Esophagus (tissue), 2 donors: ENCODE measurements around the gene ZNF792. TPM values are rescaled to one million over a fixed set of nuclear protein-coding genes. Genes with fewer than 3 reads are reported as not detected.
"Not testable (repeated sequence)": the region's sequence is repeated elsewhere in the genome, so short reads cannot be mapped to it uniquely, and the experiment has no call there.

Experiments used
- H3K27ac ChIP-seq, 2 donors: one replicate each; pipeline ENCODE4 v1.5.1; 2013; ENCODE audit warnings: low read depth in 2 of 2, mild to moderate bottlenecking in 2 of 2, inconsistent platforms in 1 of 2, low read length in 1 of 2, moderate library complexity in 1 of 2
- H3K27me3 ChIP-seq, 2 donors: one replicate each; pipeline ENCODE4 v1.6.1; 2013; ENCODE audit warnings: low read length in 2 of 2, control low read depth in 1 of 2, mild to moderate bottlenecking in 1 of 2; ENCODE audit not compliant: insufficient read depth in 2 of 2, control insufficient read depth in 1 of 2
- H3K36me3 ChIP-seq, 2 donors: one replicate each; pipeline ENCODE4 v1.6.1; 2013; ENCODE audit warnings: low read length in 1 of 2; ENCODE audit not compliant: control insufficient read depth in 2 of 2, insufficient read depth in 2 of 2
- H3K4me1 ChIP-seq, 2 donors: one replicate each; pipeline ENCODE4 v1.6.1; 2013; ENCODE audit warnings: low read length in 1 of 2; ENCODE audit not compliant: control insufficient read depth in 2 of 2, insufficient read depth in 2 of 2
- H3K4me3 ChIP-seq, 2 donors: one replicate each; pipeline ENCODE4 v1.5.1; 2013; ENCODE audit warnings: low read length in 2 of 2, mild to moderate bottlenecking in 2 of 2, low read depth in 1 of 2, moderate library complexity in 1 of 2
- H3K9me3 ChIP-seq, 2 donors: one replicate each; pipeline ENCODE4 v1.6.1; 2013; ENCODE audit warnings: mild to moderate bottlenecking in 2 of 2, low read depth in 1 of 2, low read length in 1 of 2, moderate library complexity in 1 of 2; ENCODE audit not compliant: control insufficient read depth in 2 of 2, insufficient read depth in 1 of 2
- WGBS, 2 donors: extraction: QIAGEN DNeasy Blood & Tissue Kit; methylation state at CpG; one replicate each; pipeline ENCODE4 v1.1.7; 2013; 5-methylcytosine and 5-hydroxymethylcytosine counted together
- polyA plus RNA-seq, 2 donors: library from polyadenylated mRNA; stranded (reverse); fragments of 200-250 nt; gene quantifications; one replicate each; pipeline ENCODE4 v1.2.3, GENCODE V29; 2013
- donor health status: healthy with polysubstance abuse.
- donor health status: Bipolar disorder and iron deficiency.

ZNF792 gene
- polyA plus RNA-seq, 2 donors = 0.41 to 0.65 TPM

GRCh38 chr19:34998777-34999497 lies 34.9 kb upstream of the ZNF792 start:
- H3K36me3 ChIP-seq = no peaks in the 10 kb centered on the region
- no peaks in the 10 kb centered on the region for H3K27me3 ChIP-seq
- peak overlapping the region in 1 of 2 donors; percentile 65 for H3K4me3 ChIP-seq
- H3K27ac ChIP-seq = peak overlapping the region; percentile 94 to 95
- 44 to 47% methylated on average over 13 of the region's 13 CpGs for WGBS, 2 donors
- H3K4me1 ChIP-seq = peaks cover 2 to 16% of the 10 kb centered on the region in 2 donors
- no peaks in the 10 kb centered on the region for H3K9me3 ChIP-seq

DNA sequence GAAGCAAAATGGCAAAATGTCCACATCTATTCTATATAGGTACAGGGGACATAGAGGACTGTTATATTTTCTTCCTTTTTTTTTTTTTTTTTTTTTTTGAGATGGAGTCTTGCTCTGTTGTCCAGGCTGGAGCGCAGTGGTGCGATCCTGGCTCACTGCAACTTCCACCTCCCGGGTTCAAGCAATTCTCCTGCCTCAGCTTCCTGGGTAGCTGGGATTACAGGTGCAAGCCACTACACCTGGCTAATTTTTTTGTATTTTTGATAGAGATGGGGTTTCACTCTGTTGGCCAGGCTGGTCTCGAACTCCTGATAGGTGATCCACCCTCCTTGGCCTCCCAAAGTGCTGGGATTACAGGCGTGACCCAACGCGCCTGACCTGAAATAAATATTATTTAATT lies 34.2 kb upstream of the ZNF792 start:
- H3K4me1 ChIP-seq = peaks cover 2 to 16% of the 10 kb centered on the region in 2 donors
- not testable (repeated sequence) for H3K27ac ChIP-seq
- 92 to 98% methylated on average over 6 to 7 of the region's 7 CpGs for WGBS, 2 donors

GRCh38 chr19:34997071-34997617 lies 33.1 kb upstream of the ZNF792 start:
- H3K9me3 ChIP-seq = no peaks in the 10 kb centered on the region
- no peak overlapping the region for H3K4me3 ChIP-seq
- H3K36me3 ChIP-seq = no peaks in the 10 kb centered on the region
- peaks cover 2 to 13% of the 10 kb centered on the region in 2 donors for H3K4me1 ChIP-seq
- no peaks in the 10 kb centered on the region for H3K27me3 ChIP-seq
- H3K27ac ChIP-seq = peak overlapping the region in 1 of 2 donors; percentile 18
- WGBS, 2 donors = 64 to 68% methylated on average over 8 of the region's 8 CpGs

More for the DNA sequence above, 34.2 kb upstream of the ZNF792 start:
- H3K4me3 ChIP-seq, H3K36me3 ChIP-seq, H3K27me3 ChIP-seq, H3K9me3 ChIP-seq: not testable (repeated sequence)

GRCh38 chr19:34995551-34995950 lies 31.5 kb upstream of the ZNF792 start:
- Histone ChIP-seq H3K4me1 (peaks cover 2 to 5% of the 10 kb centered on the region in 2 donors), H3K9me3 (no peaks in the 10 kb centered on the region), H3K36me3 (no peaks in the 10 kb centered on the region), H3K27ac (peak overlapping the region in 1 of 2 donors; percentile 67), H3K27me3 (no peaks in the 10 kb centered on the region), H3K4me3 (no peak overlapping the region)
- 86 to 97% methylated on average over 8 of the region's 8 CpGs for WGBS, 2 donors

DNA sequence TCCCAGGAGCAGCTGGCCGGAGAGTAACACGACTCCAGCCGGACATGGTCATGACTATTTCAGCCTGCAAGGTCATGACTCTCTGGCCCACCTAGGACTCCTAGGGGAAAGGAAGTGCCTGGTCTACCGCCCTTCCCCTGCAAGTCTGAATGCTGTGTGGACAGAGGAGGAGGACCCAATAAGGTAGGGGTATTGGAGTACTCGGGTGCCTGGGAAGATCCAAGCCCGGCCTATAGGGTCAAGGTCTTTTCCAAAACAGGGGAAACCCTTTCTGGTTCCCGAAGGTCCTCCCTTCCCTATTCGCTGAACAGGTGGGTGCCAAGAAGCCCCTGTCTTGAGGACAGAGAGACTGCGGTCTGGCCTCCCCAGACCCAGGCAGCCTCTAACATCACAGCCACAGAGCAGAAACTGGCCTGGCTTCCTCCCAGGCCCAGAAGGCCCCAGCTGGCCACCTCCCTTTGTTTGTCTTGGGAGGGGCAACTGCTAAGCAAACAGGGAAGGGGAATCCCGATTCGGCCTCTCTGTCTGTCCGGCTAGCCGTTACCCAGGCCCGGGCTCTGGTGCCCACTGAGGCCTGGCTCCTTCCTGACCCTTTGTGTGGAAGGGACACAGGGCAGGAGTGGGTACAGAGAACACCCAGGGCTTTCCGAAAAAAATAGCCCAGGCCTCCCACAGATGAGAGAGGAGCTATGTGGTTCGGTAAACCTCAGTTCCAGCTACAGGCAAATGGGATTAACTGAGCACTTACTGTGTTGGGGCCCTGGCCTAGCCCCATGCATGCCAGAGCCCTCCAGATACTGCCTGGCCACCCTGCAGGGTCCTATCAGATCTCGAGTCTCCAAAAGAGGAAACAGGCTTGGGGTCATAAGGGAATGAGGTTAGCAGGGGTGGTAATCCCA lies 30.9 kb upstream of the ZNF792 start:
- H3K27ac ChIP-seq = peak overlapping the region; percentile 63 to 67
- H3K9me3 ChIP-seq = no peaks in the 10 kb centered on the region
- no peaks in the 10 kb centered on the region for H3K27me3 ChIP-seq
- no peak overlapping the region for H3K4me3 ChIP-seq
- no peaks in the 10 kb centered on the region for H3K36me3 ChIP-seq
- WGBS, 2 donors = 62 to 66% methylated on average over 17 of the region's 17 CpGs
- H3K4me1 ChIP-seq = peaks cover 2 to 5% of the 10 kb centered on the region in 2 donors

- no peaks in the 10 kb centered on the region for H3K9me3 ChIP-seq
- H3K27me3 ChIP-seq = no peaks in the 10 kb centered on the region
- peaks cover 2 to 5% of the 10 kb centered on the region in 2 donors for H3K4me1 ChIP-seq
- H3K27ac ChIP-seq = peak overlapping the region in 1 of 2 donors; percentile 44
- 77 to 84% methylated on average over 9 of the region's 9 CpGs for WGBS, 2 donors
- no peak overlapping the region for H3K4me3 ChIP-seq
- no peaks in the 10 kb centered on the region for H3K36me3 ChIP-seq
Measured at GRCh38 chr19:34994286-34994642, 30.2 kb upstream of the ZNF792 start.

- not testable (repeated sequence) for H3K4me1 ChIP-seq, H3K36me3 ChIP-seq, H3K4me3 ChIP-seq, H3K27ac ChIP-seq, H3K27me3 ChIP-seq, H3K9me3 ChIP-seq
- WGBS, 2 donors = 86 to 88% methylated on average over 7 of the region's 7 CpGs
Measured at GRCh38 chr19:34992582-34992981, 28.6 kb upstream of the ZNF792 start.

GRCh38 chr19:34991542-34992333 lies 27.7 kb upstream of the ZNF792 start:
- 87 to 90% methylated on average over 8 of the region's 8 CpGs for WGBS, 2 donors
- Histone ChIP-seq H3K4me3 (no peak overlapping the region), H3K36me3 (no peaks in the 10 kb centered on the region), H3K4me1 (peaks cover 0 to 2% of the 10 kb centered on the region in 2 donors), H3K9me3 (no peaks in the 10 kb centered on the region), H3K27ac (no peak overlapping the region), H3K27me3 (no peaks in the 10 kb centered on the region)

GRCh38 chr19:34990578-34991192 lies 26.7 kb upstream of the ZNF792 start:
- WGBS, 2 donors = 54 to 70% methylated on average over 13 of the region's 13 CpGs
- H3K27me3 ChIP-seq = no peaks in the 10 kb centered on the region
- no peak overlapping the region for H3K4me3 ChIP-seq
- H3K9me3 ChIP-seq = no peaks in the 10 kb centered on the region
- no peaks in the 10 kb centered on the region for H3K36me3 ChIP-seq
- peaks cover 0 to 2% of the 10 kb centered on the region in 2 donors for H3K4me1 ChIP-seq
- H3K27ac ChIP-seq = no peak overlapping the region
